RPMI8226 (cell line): ENCODE measurements around the gene TTC28.

Source experiments
- DNase-seq: peaks from one replicate; pipeline ENCODE4 v3.0.0-alpha.2; 2015

The TTC28 gene

DNA sequence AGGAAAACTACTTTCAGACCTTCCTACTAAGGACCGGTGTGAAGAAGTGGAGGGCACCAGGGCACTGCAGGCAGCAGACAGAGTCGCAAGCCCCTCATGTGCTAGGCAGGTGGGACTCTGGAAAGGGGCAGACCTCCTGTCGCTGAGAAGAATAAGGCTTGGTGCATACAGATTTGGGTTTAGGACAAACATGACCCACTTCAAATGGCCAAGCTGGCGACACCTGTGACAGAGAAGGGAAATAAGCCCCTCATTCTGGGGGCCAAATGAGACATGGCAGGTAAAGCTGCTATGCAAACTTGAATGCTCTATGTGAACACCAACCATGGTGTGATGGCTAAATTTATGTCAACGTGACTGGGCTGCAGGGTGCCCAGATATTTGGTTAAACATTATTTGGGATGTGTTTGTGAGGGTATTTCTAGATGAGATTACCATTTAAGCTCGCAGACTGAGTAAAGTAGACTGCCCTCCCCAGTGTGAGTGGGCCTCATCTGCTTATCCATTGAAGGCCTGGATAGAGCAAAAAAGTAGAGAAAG, 648.2 kb downstream of the TTC28 start:
- no peak for DNase-seq

DNA sequence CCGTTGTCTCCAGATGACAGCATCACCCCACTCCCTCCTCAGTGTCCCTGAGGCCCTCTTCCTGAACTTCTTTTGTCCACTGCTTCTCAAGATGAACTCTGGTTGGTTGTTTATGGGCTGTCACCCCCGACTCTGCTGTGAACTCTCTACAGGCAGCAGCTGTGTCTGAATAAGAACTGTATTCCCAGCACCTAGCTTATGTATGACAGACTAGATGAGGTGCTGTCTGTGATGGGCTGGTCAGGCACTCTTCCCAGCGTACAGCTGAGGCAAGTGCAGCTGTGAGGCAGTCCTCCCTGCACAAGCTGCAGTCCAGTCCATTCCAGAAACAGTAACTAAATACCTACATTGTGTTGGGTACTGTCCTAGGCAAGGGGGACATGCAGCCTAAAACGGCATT, 649.2 kb downstream of the TTC28 start:
- no peak for DNase-seq

GRCh38 chr22:28029956-28030355, 649.7 kb downstream of the TTC28 start:
- no peak for DNase-seq

- no peak for DNase-seq
These were observed 650.3 kb downstream of the TTC28 start for GRCh38 chr22:28029201-28029948.

GRCh38 chr22:28027453-28028448, 651.9 kb downstream of the TTC28 start:
- no peak for DNase-seq

GRCh38 chr22:28025866-28026575, 653.6 kb downstream of the TTC28 start:
- DNase-seq, result no peak

DNA sequence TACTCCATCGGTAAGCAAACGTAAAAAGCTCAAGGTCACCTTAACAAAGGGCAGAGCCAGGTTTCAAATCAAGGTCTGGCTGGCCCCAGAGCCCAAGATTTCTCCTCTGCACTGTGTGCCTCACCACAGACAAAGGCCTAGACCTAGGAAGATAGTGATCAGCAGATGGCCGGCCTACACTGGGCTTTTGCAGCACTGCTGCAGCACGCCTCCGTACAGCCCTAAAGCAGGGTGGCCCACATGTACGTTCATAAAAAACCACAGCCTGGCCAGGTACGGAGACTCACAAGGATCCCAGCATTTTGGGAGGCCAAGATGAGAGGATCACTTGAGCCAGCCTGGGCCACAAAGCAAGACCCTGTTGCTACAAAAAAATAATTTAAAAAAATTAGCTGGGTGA, 654.3 kb downstream of the TTC28 start:
- DNase-seq, result no peak

- DNase-seq, result no peak
These were observed 655.2 kb downstream of the TTC28 start for GRCh38 chr22:28024422-28024888.

GRCh38 chr22:28023774-28024173, 655.9 kb downstream of the TTC28 start:
- no peak for DNase-seq

DNA sequence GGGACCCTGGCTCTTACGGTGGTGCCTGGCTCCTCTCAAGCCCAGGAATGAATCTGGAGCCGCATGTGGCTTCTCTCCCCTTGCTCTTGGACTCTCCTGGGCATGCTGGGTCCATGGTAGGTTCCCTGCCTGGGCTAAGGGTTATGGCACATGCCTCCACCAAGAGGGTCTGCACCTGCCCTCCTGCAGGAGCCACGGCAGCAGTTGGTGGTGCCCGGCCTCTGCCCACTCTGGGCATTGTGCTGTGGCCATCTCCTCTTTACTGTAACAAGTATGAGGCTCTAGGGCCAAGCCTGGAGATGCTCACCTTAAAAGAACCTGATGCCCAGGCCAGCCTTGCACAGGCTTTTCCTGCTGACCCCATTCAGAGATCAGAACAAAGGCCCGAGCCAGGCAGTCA, 656.6 kb downstream of the TTC28 start:
- no peak for DNase-seq

- DNase-seq, result no peak
These were observed 657.5 kb downstream of the TTC28 start for GRCh38 chr22:28021998-28022660.

DNA sequence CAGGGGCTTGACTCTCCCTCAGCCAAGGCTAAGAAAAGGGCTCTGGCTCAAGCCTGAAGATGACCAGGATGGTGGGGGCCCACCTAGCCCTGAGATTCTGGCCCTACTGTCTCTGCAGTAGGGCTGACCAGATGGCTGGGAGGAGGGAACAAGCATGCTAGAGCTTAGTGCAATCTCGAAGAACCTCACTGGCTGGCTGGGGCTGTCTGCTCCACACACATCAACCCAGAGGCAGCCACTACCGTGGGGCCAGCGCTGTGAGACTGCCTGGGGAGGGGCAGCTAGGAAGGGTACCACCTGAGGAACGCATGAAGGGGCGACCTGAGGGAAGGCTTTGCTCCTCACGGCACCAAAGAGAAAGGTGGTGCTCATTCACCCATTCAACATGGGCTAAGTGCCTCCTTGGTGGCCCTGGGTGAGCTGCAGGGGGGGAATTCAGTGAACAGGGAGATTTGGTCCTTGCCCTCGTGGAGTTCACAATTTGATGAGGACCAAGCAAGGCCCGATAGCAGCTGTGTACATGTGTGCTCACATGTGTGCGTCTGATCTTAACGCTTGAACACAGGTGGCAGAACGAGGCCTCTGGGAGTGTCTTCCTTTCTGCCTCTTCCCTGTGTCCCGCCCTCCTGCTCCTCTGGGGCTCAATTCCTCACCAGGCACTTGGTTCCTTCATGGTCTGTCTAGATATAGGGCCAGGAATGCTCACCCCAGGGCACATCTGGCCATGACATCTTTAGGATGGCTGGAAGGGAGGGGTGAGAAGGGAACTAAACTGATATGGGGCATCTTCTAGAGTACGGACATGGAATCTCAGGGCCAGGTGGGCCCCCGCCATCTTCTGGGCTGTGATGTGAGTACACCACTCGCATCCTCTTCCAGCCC, 658.3 kb downstream of the TTC28 start:
- no peak for DNase-seq

- peak; percentile 53 for DNase-seq
These were observed 659.5 kb downstream of the TTC28 start for GRCh38 chr22:28019881-28020861.

- peak; percentile 51 for DNase-seq
These were observed 660.3 kb downstream of the TTC28 start for GRCh38 chr22:28019360-28019759.

GRCh38 chr22:28018461-28018927, 661.1 kb downstream of the TTC28 start:
- DNase-seq, result no peak

GRCh38 chr22:28017859-28018258, 661.8 kb downstream of the TTC28 start:
- no peak for DNase-seq

- DNase-seq, result no peak
These were observed 662.2 kb downstream of the TTC28 start for GRCh38 chr22:28017558-28017820.

- DNase-seq, result no peak
These were observed 662.7 kb downstream of the TTC28 start for GRCh38 chr22:28016781-28017557.
